LNCaP clone FGC (cell line): ENCODE results near the gene SMARCC1.

Source experiments
- DNase-seq: peaks from one replicate; pipeline ENCODE4 v3.0.0-alpha.2; 2011; ENCODE audit warnings: low read depth
- H3K4me3 ChIP-seq: 2 replicates; pipeline ENCODE4 v1.5.1; 2011; ENCODE audit warnings: mild to moderate bottlenecking, low read depth, low read length, control low read depth
- CTCF ChIP-seq: IDR thresholded peaks from 2 replicates; pipeline ENCODE4 v1.5.1; 2012; ENCODE audit warnings: mild to moderate bottlenecking; ENCODE audit not compliant: control insufficient read depth, insufficient read depth; ENCODE audit errors: extremely low read depth

Gene SMARCC1

GRCh38 chr3:47803480-47804025 is 21.9 kb upstream of the SMARCC1 start:
- no peak for TF ChIP-seq CTCF
- H3K4me3 ChIP-seq, result peak overlapping the region; percentile 90
- DNase-seq, result no peak

GRCh38 chr3:47802734-47803479 is 21.2 kb upstream of the SMARCC1 start, which contains the start of gene DHX30:
Gene DHX30 (plus strand): TSS chr3:47803138. CDS start chr3:47810684, 7,546 bp downstream.
- peak within 1 kb of the TSS; percentile 90 for H3K4me3 ChIP-seq
- TF ChIP-seq CTCF, result no peak
- DNase-seq, result no peak

- no peak overlapping the region for H3K4me3 ChIP-seq
- no peak for DNase-seq
- TF ChIP-seq CTCF, result peak; percentile 21; the same call in 1 of the 2 replicates
These were observed 18.0 kb upstream of the SMARCC1 start for GRCh38 chr3:47799733-47800132.

GRCh38 chr3:47794544-47794943 is 12.9 kb upstream of the SMARCC1 start:
- no peak overlapping the region for H3K4me3 ChIP-seq
- no peak for DNase-seq
- no peak for TF ChIP-seq CTCF

- no peak for DNase-seq
- no peak overlapping the region for H3K4me3 ChIP-seq
- TF ChIP-seq CTCF, result no peak
These were observed 11.0 kb upstream of the SMARCC1 start for GRCh38 chr3:47792699-47793098.

GRCh38 chr3:47791193-47791855 is 9.6 kb upstream of the SMARCC1 start:
- no peak for TF ChIP-seq CTCF
- no peak overlapping the region for H3K4me3 ChIP-seq
- DNase-seq, result no peak

GRCh38 chr3:47783673-47784072 is 2.0 kb upstream of the SMARCC1 start:
- no peak for TF ChIP-seq CTCF
- no peak for DNase-seq
- H3K4me3 ChIP-seq, result no peak overlapping the region
